SK-N-SH treated with all-trans-retinoic acid at 6 μM for 48 hours (cell line): ENCODE data around the gene BCORL1.

Experiments used
- ATAC-seq: fragments of 200-7000 bp; cut with Tn5 transposase; 3 replicates; pipeline ENCODE4 v1.9.1; 2020; ENCODE audit warnings: mild to moderate bottlenecking, moderate library complexity
- BACH2 ChIP-seq: fragments of 250-450 bp; sonication (Bioruptor Pico); IDR thresholded peaks from 2 replicates; pipeline ENCODE4 v1.9.0; 2021; ENCODE audit warnings: mild to moderate bottlenecking, borderline replicate concordance
- CREB5 ChIP-seq: fragments of 250-450 bp; sonication (Bioruptor Pico); IDR thresholded peaks from 2 replicates; pipeline ENCODE4 v1.5.1; 2020; ENCODE audit warnings: low read depth, mild to moderate bottlenecking, moderate library complexity
- CSDC2 ChIP-seq: fragments of 250-450 bp; sonication (Bioruptor Pico); IDR thresholded peaks from 2 replicates; pipeline ENCODE4 v1.5.0; 2020; ENCODE audit warnings: mild to moderate bottlenecking, moderate library complexity
- CSRNP3 ChIP-seq: fragments of 250-450 bp; sonication (Bioruptor Pico); IDR thresholded peaks from 2 replicates; pipeline ENCODE4 v1.5.1; 2021; ENCODE audit warnings: mild to moderate bottlenecking, moderate library complexity
- ESRRG ChIP-seq: fragments of 250-450 bp; sonication (Bioruptor Pico); IDR thresholded peaks from 2 replicates; pipeline ENCODE4 v1.6.1; 2021; ENCODE audit warnings: mild to moderate bottlenecking
- GLIS3 ChIP-seq: fragments of 250-450 bp; sonication (Bioruptor Pico); IDR thresholded peaks from 2 replicates; pipeline ENCODE4 v1.5.0; 2020; ENCODE audit warnings: mild to moderate bottlenecking, moderate library complexity
- ISL1 ChIP-seq: fragments of 250-450 bp; sonication (Bioruptor Pico); IDR thresholded peaks from 2 replicates; pipeline ENCODE4 v2.1.2; 2022; ENCODE audit warnings: mild to moderate bottlenecking, moderate library complexity
- OSR1 ChIP-seq: fragments of 250-450 bp; sonication (Bioruptor Pico); IDR thresholded peaks from 2 replicates; pipeline ENCODE4 v1.8.0; 2022; ENCODE audit warnings: moderate library complexity, mild to moderate bottlenecking, inconsistent platforms
- PATZ1 ChIP-seq: fragments of 250-450 bp; sonication (Bioruptor Pico); IDR thresholded peaks from 2 replicates; pipeline ENCODE4 v1.8.0; 2020; ENCODE audit warnings: mild to moderate bottlenecking, moderate library complexity, borderline replicate concordance
- PPARA ChIP-seq: fragments of 250-450 bp; sonication (Bioruptor Pico); IDR thresholded peaks from 2 replicates; pipeline ENCODE4 v1.5.0; 2020; ENCODE audit warnings: mild to moderate bottlenecking, borderline replicate concordance
- RARB ChIP-seq: fragments of 250-450 bp; sonication (Bioruptor Pico); IDR thresholded peaks from 2 replicates; pipeline ENCODE4 v1.8.0; 2021; ENCODE audit warnings: mild to moderate bottlenecking, moderate library complexity
- TCF4 ChIP-seq: fragments of 250-450 bp; sonication (Bioruptor Pico); IDR thresholded peaks from 2 replicates; pipeline ENCODE4 v1.8.0; 2021; ENCODE audit warnings: mild to moderate bottlenecking, moderate library complexity, borderline replicate concordance
- TOX ChIP-seq: fragments of 250-450 bp; sonication (Bioruptor Pico); IDR thresholded peaks from 2 replicates; pipeline ENCODE4 v1.8.0; 2021; ENCODE audit warnings: mild to moderate bottlenecking, moderate library complexity, borderline replicate concordance
- TSHZ2 ChIP-seq: fragments of 250-450 bp; sonication (Bioruptor Pico); IDR thresholded peaks from 2 replicates; pipeline ENCODE4 v1.5.0; 2020; ENCODE audit warnings: mild to moderate bottlenecking, moderate library complexity
- ZC3H10 ChIP-seq: fragments of 250-450 bp; sonication (Bioruptor Pico); IDR thresholded peaks from 2 replicates; pipeline ENCODE4 v1.5.1; 2021; ENCODE audit warnings: mild to moderate bottlenecking, moderate library complexity
- ZFP3 ChIP-seq: fragments of 250-450 bp; sonication (Bioruptor Pico); IDR thresholded peaks from 2 replicates; pipeline ENCODE4 v1.5.0; 2020; ENCODE audit warnings: mild to moderate bottlenecking, moderate library complexity
- ZFP30 ChIP-seq: fragments of 450-650 bp; formaldehyde crosslinking; IDR thresholded peaks from 2 replicates; pipeline ENCODE4 v1.5.0; 2022; ENCODE audit warnings: mild to moderate bottlenecking, moderate library complexity
- ZNF565 ChIP-seq: fragments of 450-650 bp; formaldehyde crosslinking; conservative IDR thresholded peaks from 2 replicates; pipeline ENCODE4 v1.5.0; 2020; ENCODE audit warnings: low read depth, mild to moderate bottlenecking, moderate library complexity
- ZNF70 ChIP-seq: fragments of 450-650 bp; formaldehyde crosslinking; IDR thresholded peaks from 2 replicates; pipeline ENCODE4 v1.5.0; 2020; ENCODE audit warnings: mild to moderate bottlenecking, moderate library complexity
- ZNF8 ChIP-seq: fragments of 450-650 bp; formaldehyde crosslinking; IDR thresholded peaks from 2 replicates; pipeline ENCODE4 v1.5.0; 2020; ENCODE audit warnings: mild to moderate bottlenecking, moderate library complexity
- TF ChIP-seq, protein P1 (sequence below): fragments of 250-450 bp; sonication (Bioruptor Pico); IDR thresholded peaks from 2 replicates; pipeline ENCODE4 v1.8.0; 2021; ENCODE audit warnings: low read depth, mild to moderate bottlenecking, moderate library complexity, borderline replicate concordance

BCORL1 gene

DNA sequence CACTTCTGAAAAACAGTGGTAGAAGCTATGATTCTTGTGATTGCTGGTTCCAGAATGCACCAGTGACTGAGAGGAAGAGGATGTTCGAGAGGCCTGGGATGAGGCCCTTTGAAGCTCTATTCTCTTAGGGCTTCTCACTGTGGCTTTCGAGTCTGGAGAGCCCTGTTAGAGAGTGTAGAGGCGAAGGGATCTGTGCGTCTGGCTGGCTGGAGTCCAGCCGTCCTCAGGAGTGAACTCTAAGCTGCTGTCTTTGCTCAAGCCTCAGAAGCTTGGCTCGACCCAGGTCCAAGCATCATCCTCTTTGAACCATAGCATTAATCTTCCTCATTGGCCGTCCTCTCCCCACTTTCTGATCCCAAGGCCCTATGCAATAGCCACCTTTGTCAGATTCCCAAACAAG is 76.2 kb downstream of the BCORL1 start:
- ATAC-seq: no peak
- TF ChIP-seq TSHZ2: no peak
- TF ChIP-seq RARB (CRISPR knock-in tag): no peak
- no peak for TF ChIP-seq ZFP30 (CRISPR knock-in tag)
- no peak for TF ChIP-seq TOX (CRISPR knock-in tag)
- TF ChIP-seq OSR1 (CRISPR knock-in tag): no peak
- TF ChIP-seq PATZ1: no peak

- ATAC-seq: peak; percentile 94
- TF ChIP-seq TSHZ2 (no peak), TOX (CRISPR knock-in tag) (no peak), CSRNP3 (CRISPR knock-in tag) (no peak)
Observed at GRCh38 chrX:130060122-130061069, 78.0 kb downstream of the BCORL1 start.

DNA sequence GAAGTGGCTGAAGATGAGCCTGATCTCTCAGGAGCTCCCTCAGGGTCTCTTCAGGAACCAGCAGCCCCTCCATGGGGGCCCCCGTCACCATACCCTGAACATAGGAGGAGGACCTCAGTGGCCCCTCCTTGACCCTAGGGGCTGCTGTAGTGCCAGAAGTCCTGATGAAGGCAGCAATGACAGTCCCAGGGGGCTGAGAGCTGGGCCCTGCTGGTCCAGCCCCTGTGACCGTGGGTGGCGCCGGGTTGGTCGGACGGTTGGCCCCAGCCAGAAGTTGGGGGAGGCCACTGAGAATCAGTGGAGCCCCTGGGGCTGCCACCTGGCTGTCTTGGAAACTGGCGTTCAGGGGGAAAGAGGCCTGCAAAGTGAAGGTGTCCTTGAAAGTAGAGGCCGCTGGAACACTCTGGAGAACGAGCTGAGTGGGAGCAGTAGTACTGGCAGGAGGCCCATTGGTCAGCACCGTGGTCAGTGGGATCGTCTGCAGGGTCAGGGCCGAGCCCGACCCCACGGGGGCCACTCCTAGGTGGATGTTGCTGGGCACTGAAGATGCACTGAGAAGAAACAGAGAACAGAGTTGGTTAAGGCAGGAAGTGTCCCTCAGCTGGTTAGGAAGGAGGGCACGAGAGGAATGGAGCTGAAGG is 84.7 kb downstream of the BCORL1 start:
- ATAC-seq: no peak
- TF ChIP-seq PATZ1: no peak
- TF ChIP-seq RARB (CRISPR knock-in tag): no peak
- no peak for TF ChIP-seq TCF4 (CRISPR knock-in tag)
- TF ChIP-seq ZC3H10 (CRISPR knock-in tag): no peak
- TF ChIP-seq ISL1 (CRISPR knock-in tag): no peak
- no peak for TF ChIP-seq CSDC2
- TF ChIP-seq, protein P1, sequence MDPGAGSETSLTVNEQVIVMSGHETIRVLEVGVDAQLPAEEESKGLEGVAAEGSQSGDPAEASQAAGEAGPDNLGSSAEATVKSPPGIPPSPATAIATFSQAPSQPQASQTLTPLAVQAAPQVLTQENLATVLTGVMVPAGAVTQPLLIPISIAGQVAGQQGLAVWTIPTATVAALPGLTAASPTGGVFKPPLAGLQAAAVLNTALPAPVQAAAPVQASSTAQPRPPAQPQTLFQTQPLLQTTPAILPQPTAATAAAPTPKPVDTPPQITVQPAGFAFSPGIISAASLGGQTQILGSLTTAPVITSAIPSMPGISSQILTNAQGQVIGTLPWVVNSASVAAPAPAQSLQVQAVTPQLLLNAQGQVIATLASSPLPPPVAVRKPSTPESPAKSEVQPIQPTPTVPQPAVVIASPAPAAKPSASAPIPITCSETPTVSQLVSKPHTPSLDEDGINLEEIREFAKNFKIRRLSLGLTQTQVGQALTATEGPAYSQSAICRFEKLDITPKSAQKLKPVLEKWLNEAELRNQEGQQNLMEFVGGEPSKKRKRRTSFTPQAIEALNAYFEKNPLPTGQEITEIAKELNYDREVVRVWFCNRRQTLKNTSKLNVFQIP: no peak
- no peak for TF ChIP-seq OSR1 (CRISPR knock-in tag)
- no peak for TF ChIP-seq ZFP3 (CRISPR knock-in tag)
- TF ChIP-seq ZNF565: no peak
- TF ChIP-seq ESRRG (CRISPR knock-in tag): no peak
- TF ChIP-seq ZFP30 (CRISPR knock-in tag): no peak
- no peak for TF ChIP-seq CREB5
- no peak for TF ChIP-seq GLIS3 (CRISPR knock-in tag)
- TF ChIP-seq PPARA (CRISPR knock-in tag): no peak
- no peak for TF ChIP-seq ZNF8 (CRISPR knock-in tag)
- TF ChIP-seq BACH2 (CRISPR knock-in tag): no peak
- no peak for TF ChIP-seq TOX (CRISPR knock-in tag)
- TF ChIP-seq ZNF70 (CRISPR knock-in tag): no peak
